BLaER1 (cell line): Measurements from ENCODE around the gene PTRH1.
"Not testable (repeated sequence)": the region's sequence is repeated elsewhere in the genome, so short reads cannot be mapped to it uniquely, and the experiment has no call there.

ENCODE experiments used
- H3K27ac ChIP-seq: shearing (Covaris generic); formaldehyde crosslinking; 2 replicates; pipeline ENCODE4 v1.8.1; 2022
- H3K27me3 ChIP-seq: shearing (Covaris generic); formaldehyde crosslinking; 2 replicates; pipeline ENCODE4 v1.8.1; 2022
- H3K36me3 ChIP-seq: shearing (Covaris generic); formaldehyde crosslinking; 2 replicates; pipeline ENCODE4 v1.8.1; 2022
- H3K4me1 ChIP-seq: shearing (Covaris generic); formaldehyde crosslinking; 2 replicates; pipeline ENCODE4 v1.8.1; 2022
- H3K4me2 ChIP-seq: shearing (Covaris generic); formaldehyde crosslinking; 2 replicates; pipeline ENCODE4 v1.8.1; 2022
- H3K4me3 ChIP-seq: shearing (Covaris generic); formaldehyde crosslinking; 2 replicates; pipeline ENCODE4 v1.8.1; 2022
- H3K9ac ChIP-seq: shearing (Covaris generic); formaldehyde crosslinking; 2 replicates; pipeline ENCODE4 v1.8.1; 2022
- H3K9me3 ChIP-seq: shearing (Covaris generic); formaldehyde crosslinking; 2 replicates; pipeline ENCODE4 v1.8.1; 2022
- H4K20me1 ChIP-seq: shearing (Covaris generic); formaldehyde crosslinking; 2 replicates; pipeline ENCODE4 v1.8.1; 2022
- Cebpa-rat ChIP-seq: shearing (Covaris generic); IDR thresholded peaks from 2 replicates; pipeline ENCODE4 v1.8.1; 2022

Gene PTRH1

GRCh38 chr9:127715470-127716337, at the start of gene PTRH1, which contains the start of gene TTC16:
TSS of gene PTRH1 (minus strand) at chr9:127715663. CDS start at chr9:127715639, 24 bp downstream.
TSS of gene TTC16 (plus strand) at chr9:127716079. CDS start at chr9:127716146, 67 bp downstream.
- no peak for TF ChIP-seq Cebpa-rat

GRCh38 chr9:127763918-127764384, 48.5 kb upstream of the PTRH1 start:
- H3K36me3 ChIP-seq = peaks cover 96% of the 10 kb centered on the region
- H3K4me1 ChIP-seq = peaks cover 59% of the 10 kb centered on the region
- H3K27ac ChIP-seq = peak overlapping the region; percentile 33; the same call in 1 of the 2 replicates
- no peak for TF ChIP-seq Cebpa-rat
- H3K9me3 ChIP-seq = no peaks in the 10 kb centered on the region
- H3K4me3 ChIP-seq = no peak overlapping the region
- H3K9ac ChIP-seq = no peak overlapping the region
- 0 out of 2 replicates have a peak overlapping the region, but pooled peaks have one; percentile 22 for H3K4me2 ChIP-seq
- H3K27me3 ChIP-seq = no peaks in the 10 kb centered on the region
- peaks cover 98% of the 10 kb centered on the region for H4K20me1 ChIP-seq

More at GRCh38 chr9:127715470-127716337, at the start of gene PTRH1, which contains the start of gene TTC16:
- Histone ChIP-seq H3K9me3 (no peaks in the 10 kb centered on the region), H3K27me3 (no peaks in the 10 kb centered on the region), H3K36me3 (no peaks in the 10 kb centered on the region), H3K4me2 (peak within 1 kb of the TSS; percentile 95), H3K4me1 (peaks cover 76% of the 10 kb centered on the region), H3K4me3 (peak within 1 kb of the TSS; percentile 79), H3K9ac (peak within 1 kb of the TSS; percentile 80), H3K27ac (peak within 1 kb of the TSS; percentile 57), H4K20me1 (peaks cover 39% of the 10 kb centered on the region)

GRCh38 chr9:127762111-127762676, 46.7 kb upstream of the PTRH1 start:
- Histone ChIP-seq H3K36me3 (peaks cover 98% of the 10 kb centered on the region), H4K20me1 (peaks cover 97% of the 10 kb centered on the region), H3K4me2 (0 out of 2 replicates have a peak overlapping the region, but pooled peaks have one; percentile 15), H3K9ac (no peak overlapping the region), H3K4me3 (no peak overlapping the region), H3K27ac (peak overlapping the region; percentile 16; the same call in 1 of the 2 replicates), H3K9me3 (no peaks in the 10 kb centered on the region), H3K4me1 (peaks cover 41% of the 10 kb centered on the region), H3K27me3 (no peaks in the 10 kb centered on the region)
- TF ChIP-seq Cebpa-rat = no peak

- Histone ChIP-seq H3K4me2 (no peak overlapping the region), H3K9me3 (no peaks in the 10 kb centered on the region), H4K20me1 (peaks cover 97% of the 10 kb centered on the region), H3K27me3 (no peaks in the 10 kb centered on the region), H3K9ac (no peak overlapping the region), H3K36me3 (peaks cover 98% of the 10 kb centered on the region), H3K4me1 (peaks cover 35% of the 10 kb centered on the region), H3K4me3 (no peak overlapping the region), H3K27ac (no peak overlapping the region)
- TF ChIP-seq Cebpa-rat = no peak
These were observed 46.1 kb upstream of the PTRH1 start for GRCh38 chr9:127761491-127761956.

- Histone ChIP-seq H3K4me1 (peaks cover 33% of the 10 kb centered on the region), H3K4me3 (no peak overlapping the region), H4K20me1 (peaks cover 97% of the 10 kb centered on the region), H3K27ac (no peak overlapping the region), H3K9me3 (no peaks in the 10 kb centered on the region), H3K27me3 (no peaks in the 10 kb centered on the region), H3K36me3 (peaks cover 98% of the 10 kb centered on the region), H3K9ac (no peak overlapping the region), H3K4me2 (no peak overlapping the region)
- no peak for TF ChIP-seq Cebpa-rat
These were observed 45.6 kb upstream of the PTRH1 start for GRCh38 chr9:127761061-127761460.

GRCh38 chr9:127758843-127759242, 43.4 kb upstream of the PTRH1 start:
- no peak overlapping the region for H3K4me2 ChIP-seq
- no peak for TF ChIP-seq Cebpa-rat
- no peak overlapping the region for H3K27ac ChIP-seq
- H3K27me3 ChIP-seq = no peaks in the 10 kb centered on the region
- no peak overlapping the region for H3K9ac ChIP-seq
- peaks cover 94% of the 10 kb centered on the region for H4K20me1 ChIP-seq
- H3K4me3 ChIP-seq = no peak overlapping the region
- peaks cover 95% of the 10 kb centered on the region for H3K36me3 ChIP-seq
- H3K4me1 ChIP-seq = peaks cover 19% of the 10 kb centered on the region
- H3K9me3 ChIP-seq = no peaks in the 10 kb centered on the region

- not testable (repeated sequence) for H3K27me3 ChIP-seq, H3K4me1 ChIP-seq, H3K9me3 ChIP-seq, H3K27ac ChIP-seq, H3K4me2 ChIP-seq, H3K9ac ChIP-seq, H3K4me3 ChIP-seq
- Histone ChIP-seq H3K36me3 (peaks cover 95% of the 10 kb centered on the region), H4K20me1 (peaks cover 94% of the 10 kb centered on the region)
These were observed 41.3 kb upstream of the PTRH1 start for GRCh38 chr9:127756776-127757175.

GRCh38 chr9:127756233-127756632, 40.8 kb upstream of the PTRH1 start:
- Histone ChIP-seq H3K36me3 (peaks cover 95% of the 10 kb centered on the region), H3K9ac (no peak overlapping the region), H3K4me1 (no peaks in the 10 kb centered on the region), H3K27ac (no peak overlapping the region), H4K20me1 (peaks cover 94% of the 10 kb centered on the region), H3K4me2 (no peak overlapping the region), H3K9me3 (no peaks in the 10 kb centered on the region), H3K27me3 (no peaks in the 10 kb centered on the region), H3K4me3 (no peak overlapping the region)
- no peak for TF ChIP-seq Cebpa-rat

- no peaks in the 10 kb centered on the region for H3K27me3 ChIP-seq
- H3K4me1 ChIP-seq = no peaks in the 10 kb centered on the region
- no peaks in the 10 kb centered on the region for H3K9me3 ChIP-seq
- peaks cover 95% of the 10 kb centered on the region for H3K36me3 ChIP-seq
- peaks cover 94% of the 10 kb centered on the region for H4K20me1 ChIP-seq
- no peak overlapping the region for H3K27ac ChIP-seq
- TF ChIP-seq Cebpa-rat = no peak
- no peak overlapping the region for H3K4me2 ChIP-seq
- no peak overlapping the region for H3K9ac ChIP-seq
- no peak overlapping the region for H3K4me3 ChIP-seq
These were observed 39.9 kb upstream of the PTRH1 start for GRCh38 chr9:127755061-127756060.
